ENCODE results near the gene SLC38A10. TPM values are rescaled to one million over a fixed set of nuclear protein-coding genes. Genes with fewer than 3 reads are reported as not detected.

SLC38A10 gene
- polyA plus RNA-seq, 6 donors from 2014 or later, result 44.0 to 82.0 (median 51.0) TPM

DNA sequence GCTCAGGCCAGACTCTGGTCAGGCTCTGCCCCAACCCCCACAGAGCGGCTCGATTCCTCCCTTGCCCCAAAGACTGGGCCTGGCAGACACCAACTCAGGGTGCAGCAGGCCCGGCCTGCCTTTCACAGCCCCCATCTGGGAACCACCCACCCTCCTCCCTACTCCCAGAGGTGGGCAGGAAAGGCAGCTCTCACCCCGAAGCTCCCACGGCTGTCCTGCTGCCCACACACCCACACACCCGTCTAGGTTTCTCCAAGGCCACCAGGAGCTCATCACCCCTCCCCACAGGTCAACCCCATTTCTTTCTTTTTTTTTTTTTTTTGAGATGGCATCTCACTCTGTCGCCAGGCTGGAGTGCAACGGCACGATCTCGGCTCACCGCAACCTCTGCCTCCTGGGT is 76.1 kb downstream of the SLC38A10 start:
- ATAC-seq (ENCODE audit: low read depth in 2 of 2) (no peak), DNase-seq (no peak)
- no peaks in the 10 kb centered on the region for H3K9me3 Mint-ChIP-seq
- no peaks in the 10 kb centered on the region for H3K27me3 Mint-ChIP-seq
- no peaks in the 10 kb centered on the region for H3K36me3 Mint-ChIP-seq
- peaks cover 8 to 23% (median 16%) of the 10 kb centered on the region in 3 donors for H3K4me1 Mint-ChIP-seq
- H3K27ac Mint-ChIP-seq, result no peak overlapping the region
- H3K4me3 Mint-ChIP-seq, result peak overlapping the region in 1 of 8 donors; percentile 36

DNA sequence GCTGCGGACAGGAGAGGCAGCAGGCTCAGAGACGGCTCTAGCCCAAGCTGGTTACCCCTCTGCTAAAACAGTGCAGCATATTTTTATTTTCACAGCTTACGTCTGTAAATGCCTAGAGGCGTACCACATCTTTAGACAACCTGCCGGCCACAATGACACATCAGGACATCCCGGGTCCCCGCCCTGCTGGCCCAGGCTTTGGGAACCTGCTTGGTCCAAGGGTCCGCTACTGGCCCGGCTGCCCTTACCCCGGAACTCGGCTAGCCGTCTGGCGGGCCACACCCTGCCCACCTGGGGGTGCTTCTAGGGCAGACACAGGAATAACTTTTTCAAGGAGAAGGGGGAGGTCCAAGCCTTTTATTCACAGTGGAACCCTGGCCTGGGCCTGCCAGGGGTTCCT is 76.6 kb downstream of the SLC38A10 start:
- H3K27me3 Mint-ChIP-seq, result no peaks in the 10 kb centered on the region
- peaks cover 2 to 20% (median 11%) of the 10 kb centered on the region in 3 donors for H3K4me1 Mint-ChIP-seq
- H3K9me3 Mint-ChIP-seq, result no peaks in the 10 kb centered on the region
- no peak overlapping the region for H3K27ac Mint-ChIP-seq
- peak overlapping the region in 1 of 8 donors; percentile 36 for H3K4me3 Mint-ChIP-seq
- no peak for DNase-seq
- H3K36me3 Mint-ChIP-seq, result no peaks in the 10 kb centered on the region
- no peak for ATAC-seq (ENCODE audit: low read depth in 2 of 2)

DNA sequence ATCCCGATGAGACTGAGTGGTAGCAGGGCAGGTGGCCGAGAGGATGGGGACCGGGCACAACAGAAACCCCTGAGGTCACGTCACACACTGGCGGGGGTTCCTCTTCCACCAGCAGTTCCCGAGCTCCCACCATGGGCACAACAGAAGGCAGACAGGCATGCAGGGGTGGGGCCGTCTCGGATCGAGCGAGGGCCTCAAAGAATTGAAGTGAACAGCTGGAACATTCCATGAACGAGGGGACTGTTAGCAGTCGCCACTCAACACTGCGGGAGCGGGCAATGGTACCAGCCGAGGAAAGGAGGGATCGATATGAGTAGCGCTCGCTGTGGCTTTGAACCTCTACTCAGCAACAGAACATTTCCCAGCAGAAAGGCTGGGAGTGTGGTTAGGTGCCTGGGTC is 77.6 kb downstream of the SLC38A10 start:
- no peaks in the 10 kb centered on the region for H3K9me3 Mint-ChIP-seq
- peaks cover 6 to 24% (median 10%) of the 10 kb centered on the region in 3 donors for H3K4me1 Mint-ChIP-seq
- ATAC-seq (ENCODE audit: low read depth in 2 of 2) (no peak), DNase-seq (no peak)
- H3K4me3 Mint-ChIP-seq, result peak overlapping the region in 1 of 8 donors; percentile 15
- H3K27ac Mint-ChIP-seq, result no peak overlapping the region
- no peaks in the 10 kb centered on the region for H3K27me3 Mint-ChIP-seq
- H3K36me3 Mint-ChIP-seq, result no peaks in the 10 kb centered on the region

DNA sequence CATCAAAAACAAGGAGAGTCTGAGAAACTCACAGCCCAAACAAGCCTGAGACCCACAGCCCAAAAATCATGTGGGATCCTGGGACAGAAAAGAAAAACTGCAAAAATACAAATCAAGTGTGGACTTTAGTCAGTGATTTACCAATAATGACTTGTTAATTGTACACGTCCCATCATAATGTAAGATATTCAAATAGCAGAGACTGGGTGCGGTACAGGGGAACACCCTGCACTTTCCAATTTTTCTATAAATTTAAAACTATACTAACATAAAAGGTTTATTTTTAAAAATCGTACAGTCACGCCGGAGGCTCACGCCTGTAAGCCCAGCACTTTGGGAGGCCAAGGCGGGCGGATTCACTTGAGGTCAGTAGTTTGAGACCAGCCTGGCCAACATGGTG is 81.1 kb downstream of the SLC38A10 start:
- Mint-ChIP-seq H3K4me1 (peaks cover 6 to 15% (median 6%) of the 10 kb centered on the region in 3 donors), H3K27ac (no peak overlapping the region), H3K4me3 (no peak overlapping the region), H3K9me3 (no peaks in the 10 kb centered on the region), H3K36me3 (no peaks in the 10 kb centered on the region), H3K27me3 (no peaks in the 10 kb centered on the region)
- no peak for DNase-seq
- ATAC-seq (ENCODE audit: low read depth in 2 of 2), result no peak

DNA sequence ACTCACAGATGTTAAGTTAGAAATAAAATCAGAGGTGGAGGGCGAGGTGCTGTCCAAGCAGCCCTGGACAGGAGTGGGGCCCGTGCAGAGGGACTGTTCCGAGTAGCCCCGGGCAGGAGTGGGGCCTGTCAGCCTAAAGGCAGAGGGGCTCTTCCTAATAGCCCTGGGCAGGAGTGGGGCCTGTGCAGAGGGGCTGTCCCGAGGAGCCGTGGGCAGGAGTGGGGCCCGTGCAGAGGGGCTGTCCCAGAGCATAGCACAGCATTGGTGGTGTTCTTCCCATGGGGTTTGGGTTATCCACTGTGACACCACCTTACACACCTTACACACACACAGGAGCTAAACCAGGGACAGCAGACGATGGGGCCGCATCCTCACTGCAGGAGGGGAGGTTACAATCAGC is 82.7 kb downstream of the SLC38A10 start:
- Mint-ChIP-seq H3K27me3 (no peaks in the 10 kb centered on the region), H3K27ac (peak overlapping the region in 1 of 6 donors; percentile 22), H3K36me3 (no peaks in the 10 kb centered on the region), H3K9me3 (no peaks in the 10 kb centered on the region), H3K4me1 (peaks cover 11 to 19% (median 17%) of the 10 kb centered on the region in 3 donors), H3K4me3 (no peak overlapping the region)
- no peak for ATAC-seq (ENCODE audit: low read depth in 2 of 2)
- DNase-seq, result no peak

DNA sequence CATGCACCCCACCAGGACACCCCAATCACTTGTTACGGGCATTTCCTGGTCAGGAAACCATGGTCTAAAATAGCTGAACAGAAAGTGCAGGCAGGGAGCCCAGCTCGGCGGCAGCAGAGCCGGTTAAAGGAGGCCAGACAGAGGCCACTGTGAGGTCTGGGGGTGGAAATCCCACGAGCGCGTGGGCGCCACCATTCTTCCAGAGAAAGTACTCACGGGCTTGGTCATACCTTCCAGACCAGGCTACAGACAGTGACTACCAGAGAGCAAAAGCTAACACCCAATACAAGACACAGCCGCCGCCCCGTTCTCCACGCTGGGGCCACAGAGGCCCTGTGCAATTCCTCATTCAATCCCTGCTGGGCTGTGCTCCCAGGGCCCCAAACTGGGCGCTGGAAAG is 84.2 kb downstream of the SLC38A10 start:
- H3K9me3 Mint-ChIP-seq, result no peaks in the 10 kb centered on the region
- H3K27ac Mint-ChIP-seq, result peak overlapping the region in 3 of 6 donors; percentile 20 to 80 (median 51)
- no peak overlapping the region for H3K4me3 Mint-ChIP-seq
- no peak for DNase-seq
- no peaks in the 10 kb centered on the region for H3K36me3 Mint-ChIP-seq
- ATAC-seq (ENCODE audit: low read depth in 2 of 2), result no peak
- H3K27me3 Mint-ChIP-seq, result no peaks in the 10 kb centered on the region
- peaks cover 5 to 17% (median 13%) of the 10 kb centered on the region in 3 donors for H3K4me1 Mint-ChIP-seq

DNA sequence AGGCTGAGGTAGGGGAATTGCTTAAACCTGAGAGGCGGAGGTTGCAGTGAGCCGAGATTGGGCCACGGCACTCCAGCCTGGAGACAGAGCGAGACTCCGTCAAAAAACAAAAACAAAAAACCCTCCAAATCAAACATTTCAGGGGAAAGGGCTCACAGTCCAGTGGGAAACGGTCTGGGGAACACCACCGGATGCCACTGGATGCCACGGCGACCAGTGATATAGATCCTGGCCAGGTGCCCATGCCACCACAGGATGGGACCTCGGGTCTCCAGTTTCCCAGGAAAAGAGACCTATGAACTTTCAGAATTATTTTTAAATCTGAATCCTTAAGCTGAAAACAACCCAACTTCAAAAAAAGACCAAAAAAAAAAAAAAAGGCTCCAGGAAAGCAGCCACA is 84.6 kb downstream of the SLC38A10 start:
- Mint-ChIP-seq H3K9me3 (no peaks in the 10 kb centered on the region), H3K27ac (peak overlapping the region in 1 of 6 donors; percentile 51), H3K4me3 (no peak overlapping the region), H3K4me1 (peaks cover 5 to 17% (median 13%) of the 10 kb centered on the region in 3 donors), H3K36me3 (no peaks in the 10 kb centered on the region), H3K27me3 (no peaks in the 10 kb centered on the region)
- DNase-seq (no peak), ATAC-seq (ENCODE audit: low read depth in 2 of 2) (no peak)

DNA sequence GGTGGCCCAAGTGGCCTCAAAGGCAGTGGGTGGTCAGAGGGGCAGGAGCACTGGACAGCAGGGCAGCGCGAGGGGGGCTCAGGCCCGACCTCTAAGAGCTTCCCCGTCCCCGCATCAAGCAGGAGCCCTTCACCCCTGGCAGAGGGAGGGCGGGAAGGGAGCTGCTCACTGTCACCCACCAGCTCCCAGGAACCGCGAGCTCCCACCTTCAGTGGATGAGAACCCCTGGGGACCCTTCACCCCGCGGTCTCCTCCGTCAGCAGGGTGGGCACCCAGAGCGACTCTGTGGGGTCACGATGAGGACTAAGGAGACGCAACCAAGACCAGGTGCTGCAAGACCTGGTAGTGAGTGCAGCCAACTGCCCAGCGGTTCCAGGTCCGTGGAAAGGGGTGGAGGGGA is 86.0 kb downstream of the SLC38A10 start:
- peaks cover 5 to 17% (median 13%) of the 10 kb centered on the region in 3 donors for H3K4me1 Mint-ChIP-seq
- H3K9me3 Mint-ChIP-seq, result no peaks in the 10 kb centered on the region
- H3K27me3 Mint-ChIP-seq, result no peaks in the 10 kb centered on the region
- H3K36me3 Mint-ChIP-seq, result no peaks in the 10 kb centered on the region
- ATAC-seq (ENCODE audit: low read depth in 2 of 2) (no peak), DNase-seq (no peak)
- H3K4me3 Mint-ChIP-seq, result no peak overlapping the region
- no peak overlapping the region for H3K27ac Mint-ChIP-seq

DNA sequence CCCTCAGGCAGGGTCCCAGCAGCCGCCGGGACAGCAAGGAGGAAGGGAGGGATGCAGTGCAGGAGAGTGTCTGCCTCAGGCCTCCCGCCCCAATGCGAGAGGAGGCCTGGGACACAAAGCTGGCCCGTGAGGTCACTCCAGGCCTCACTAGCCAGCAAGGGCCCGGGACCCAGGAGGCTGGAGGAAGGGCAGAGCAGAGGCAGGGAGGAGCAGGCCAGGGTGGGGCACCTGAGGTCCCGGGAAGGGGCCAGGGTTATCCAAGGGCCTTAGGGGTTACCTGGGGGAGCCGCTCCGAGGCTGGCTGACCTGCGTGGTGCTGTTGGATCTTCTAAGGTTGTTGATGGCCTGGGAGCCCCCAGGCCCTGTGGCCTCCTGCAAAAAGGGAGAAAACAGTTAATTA is 86.5 kb downstream of the SLC38A10 start:
- peaks cover 5 to 17% (median 12%) of the 10 kb centered on the region in 3 donors for H3K4me1 Mint-ChIP-seq
- H3K27me3 Mint-ChIP-seq, result no peaks in the 10 kb centered on the region
- no peak overlapping the region for H3K27ac Mint-ChIP-seq
- no peaks in the 10 kb centered on the region for H3K36me3 Mint-ChIP-seq
- DNase-seq, result no peak
- ATAC-seq (ENCODE audit: low read depth in 2 of 2), result no peak
- H3K9me3 Mint-ChIP-seq, result no peaks in the 10 kb centered on the region
- peak overlapping the region in 1 of 8 donors; percentile 63 for H3K4me3 Mint-ChIP-seq

DNA sequence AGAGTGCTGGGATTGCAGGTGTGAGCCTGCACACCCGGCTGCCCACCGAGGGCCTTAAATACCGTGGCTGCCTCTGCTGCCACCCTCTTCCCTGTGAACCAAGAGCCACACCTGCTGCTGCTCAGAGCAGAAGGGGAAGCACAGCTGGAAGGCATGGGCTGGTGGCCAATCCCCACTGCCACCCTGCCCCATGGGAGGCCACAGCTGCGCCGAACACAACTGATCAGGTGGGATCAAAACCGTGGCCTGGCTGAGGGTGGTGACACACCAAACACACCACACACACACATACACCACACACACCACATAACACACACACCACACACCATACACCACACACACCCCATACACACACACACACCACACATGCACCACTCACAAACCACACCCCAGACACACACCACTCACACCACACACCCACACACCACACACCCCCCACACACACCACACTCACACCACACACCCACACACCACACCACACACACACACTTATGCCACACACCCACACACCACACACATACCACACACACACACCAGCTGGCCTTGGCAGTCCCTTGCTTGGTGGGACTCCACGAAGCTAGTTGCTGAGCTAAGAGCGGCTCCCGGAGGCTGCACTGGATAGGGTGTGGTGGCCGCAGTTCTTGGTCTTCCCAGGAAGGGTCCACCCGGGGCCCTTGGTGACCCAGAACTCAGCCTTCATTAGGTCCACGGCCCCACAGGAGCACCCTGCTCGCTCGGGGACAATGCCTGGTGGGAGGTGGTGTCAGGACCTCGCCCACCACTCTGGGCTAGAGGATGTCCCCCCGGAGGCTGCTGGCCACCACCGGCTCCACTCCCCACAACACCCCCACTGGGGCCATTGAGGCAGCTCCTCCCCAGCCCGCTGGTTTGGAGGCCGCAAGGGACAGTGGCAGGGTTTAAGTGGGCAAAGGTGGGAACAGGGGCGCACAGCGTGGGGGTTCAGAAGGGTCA is 87.2 kb downstream of the SLC38A10 start:
- no peak overlapping the region for H3K4me3 Mint-ChIP-seq
- no peaks in the 10 kb centered on the region for H3K27me3 Mint-ChIP-seq
- H3K27ac Mint-ChIP-seq, result peak overlapping the region in 3 of 6 donors; percentile 31 to 62 (median 61)
- DNase-seq, result no peak
- H3K9me3 Mint-ChIP-seq, result no peaks in the 10 kb centered on the region
- H3K36me3 Mint-ChIP-seq, result no peaks in the 10 kb centered on the region
- ATAC-seq (ENCODE audit: low read depth in 2 of 2), result peak; percentile 68 to 78
- H3K4me1 Mint-ChIP-seq, result peaks cover 5 to 16% (median 9%) of the 10 kb centered on the region in 3 donors

DNA sequence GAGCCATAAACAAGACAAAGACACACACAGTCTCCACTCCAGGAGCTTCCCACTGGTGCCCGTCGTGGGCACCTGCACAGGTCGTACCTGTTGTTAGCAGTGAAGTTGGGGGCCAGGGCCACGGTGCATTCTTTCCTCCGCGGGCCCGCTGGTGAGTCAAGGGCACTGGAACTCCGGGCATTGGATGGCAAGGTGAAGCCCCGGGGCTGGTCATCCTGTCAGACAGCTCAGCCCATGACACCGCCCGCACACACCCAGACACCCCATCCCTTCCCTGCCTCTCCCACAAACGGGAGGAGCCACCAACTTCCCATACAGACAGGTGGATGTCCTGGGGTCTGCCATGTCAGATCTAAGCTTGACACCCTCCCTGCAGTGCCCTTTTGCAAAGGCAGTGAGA is 88.5 kb downstream of the SLC38A10 start:
- Mint-ChIP-seq H3K4me3 (no peak overlapping the region), H3K27me3 (no peaks in the 10 kb centered on the region), H3K36me3 (no peaks in the 10 kb centered on the region), H3K9me3 (no peaks in the 10 kb centered on the region), H3K4me1 (peaks cover 4 to 11% (median 5%) of the 10 kb centered on the region in 3 donors), H3K27ac (peak overlapping the region in 1 of 6 donors; percentile 78)
- DNase-seq, result no peak
- ATAC-seq (ENCODE audit: low read depth in 2 of 2), result no peak

DNA sequence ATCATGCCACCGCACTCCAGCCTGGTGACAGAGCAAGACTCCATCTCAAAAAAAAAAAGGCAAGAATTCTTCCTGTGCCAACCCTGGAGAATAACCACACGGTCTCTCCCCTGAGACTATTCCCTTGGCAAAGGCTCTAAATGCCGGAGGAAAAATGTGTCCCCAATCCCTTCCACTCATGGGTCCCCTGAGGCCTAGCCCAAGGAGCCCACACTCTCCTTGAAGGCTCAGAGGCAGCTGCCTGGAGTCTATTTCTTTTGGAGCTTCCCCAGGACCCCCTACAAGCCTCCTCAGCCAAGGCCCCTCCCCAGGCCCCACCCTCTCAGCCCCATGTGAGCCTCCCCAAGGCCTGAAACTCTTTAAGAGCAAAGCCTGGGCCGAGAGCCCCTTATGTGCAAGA is 88.9 kb downstream of the SLC38A10 start:
- no peak overlapping the region for H3K4me3 Mint-ChIP-seq
- H3K27ac Mint-ChIP-seq, result peak overlapping the region in 1 of 6 donors; percentile 78
- no peaks in the 10 kb centered on the region for H3K36me3 Mint-ChIP-seq
- no peaks in the 10 kb centered on the region for H3K9me3 Mint-ChIP-seq
- no peak for DNase-seq
- no peaks in the 10 kb centered on the region for H3K27me3 Mint-ChIP-seq
- H3K4me1 Mint-ChIP-seq, result peaks cover 4 to 11% (median 5%) of the 10 kb centered on the region in 3 donors
- ATAC-seq (ENCODE audit: low read depth in 2 of 2), result no peak

DNA sequence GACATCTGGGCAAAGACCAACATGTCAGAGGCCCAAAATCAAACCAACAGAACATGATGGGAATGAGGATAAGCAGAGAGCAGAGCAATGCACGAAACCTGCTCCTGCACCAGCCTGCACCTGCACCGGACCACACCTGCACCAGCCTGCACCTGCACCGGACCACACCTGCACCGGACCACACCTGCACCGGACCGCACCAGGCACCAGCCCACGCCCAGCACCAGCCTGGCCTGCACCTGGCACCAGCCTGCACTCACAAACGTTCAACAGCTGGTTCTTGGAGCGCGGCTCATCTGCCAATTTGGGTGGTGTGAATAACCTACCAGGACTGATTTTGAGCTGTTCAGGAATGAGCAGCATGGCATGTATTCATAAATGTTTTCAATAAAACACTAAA is 90.5 kb downstream of the SLC38A10 start:
- no peak overlapping the region for H3K4me3 Mint-ChIP-seq
- no peaks in the 10 kb centered on the region for H3K9me3 Mint-ChIP-seq
- ATAC-seq (ENCODE audit: low read depth in 2 of 2) (no peak), DNase-seq (no peak)
- H3K36me3 Mint-ChIP-seq, result no peaks in the 10 kb centered on the region
- H3K27ac Mint-ChIP-seq, result peak overlapping the region in 1 of 6 donors; percentile 39
- H3K4me1 Mint-ChIP-seq, result peaks cover 4 to 11% (median 5%) of the 10 kb centered on the region in 3 donors
- no peaks in the 10 kb centered on the region for H3K27me3 Mint-ChIP-seq

DNA sequence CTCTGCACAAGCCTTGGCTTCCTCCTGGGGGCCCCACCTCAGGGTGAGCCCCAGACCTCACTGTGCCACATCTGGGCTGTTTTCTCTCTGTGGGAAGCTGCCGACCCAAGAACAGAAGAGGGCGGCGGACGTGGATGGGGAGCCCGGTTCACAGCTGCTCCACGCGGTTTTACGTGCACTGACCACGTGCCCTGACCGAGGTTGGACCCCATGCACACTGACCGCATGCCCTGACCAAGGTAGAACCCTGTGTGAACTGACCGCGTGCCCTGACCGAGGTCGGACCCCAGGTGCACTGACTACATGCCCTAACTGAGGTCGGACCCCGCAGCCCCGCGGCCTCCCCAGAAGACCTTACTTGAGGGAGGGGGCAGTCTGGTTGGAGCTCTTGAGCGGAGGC is 92.0 kb downstream of the SLC38A10 start:
- Mint-ChIP-seq H3K9me3 (no peaks in the 10 kb centered on the region), H3K27me3 (no peaks in the 10 kb centered on the region), H3K27ac (no peak overlapping the region), H3K4me1 (peaks cover 4 to 8% (median 5%) of the 10 kb centered on the region in 3 donors), H3K4me3 (no peak overlapping the region), H3K36me3 (no peaks in the 10 kb centered on the region)
- ATAC-seq (ENCODE audit: low read depth in 2 of 2) (no peak), DNase-seq (no peak)

Data from naive B cell (primary cell).